ENCODE results near the gene HLA-DMA.

Gene HLA-DMA

DNA sequence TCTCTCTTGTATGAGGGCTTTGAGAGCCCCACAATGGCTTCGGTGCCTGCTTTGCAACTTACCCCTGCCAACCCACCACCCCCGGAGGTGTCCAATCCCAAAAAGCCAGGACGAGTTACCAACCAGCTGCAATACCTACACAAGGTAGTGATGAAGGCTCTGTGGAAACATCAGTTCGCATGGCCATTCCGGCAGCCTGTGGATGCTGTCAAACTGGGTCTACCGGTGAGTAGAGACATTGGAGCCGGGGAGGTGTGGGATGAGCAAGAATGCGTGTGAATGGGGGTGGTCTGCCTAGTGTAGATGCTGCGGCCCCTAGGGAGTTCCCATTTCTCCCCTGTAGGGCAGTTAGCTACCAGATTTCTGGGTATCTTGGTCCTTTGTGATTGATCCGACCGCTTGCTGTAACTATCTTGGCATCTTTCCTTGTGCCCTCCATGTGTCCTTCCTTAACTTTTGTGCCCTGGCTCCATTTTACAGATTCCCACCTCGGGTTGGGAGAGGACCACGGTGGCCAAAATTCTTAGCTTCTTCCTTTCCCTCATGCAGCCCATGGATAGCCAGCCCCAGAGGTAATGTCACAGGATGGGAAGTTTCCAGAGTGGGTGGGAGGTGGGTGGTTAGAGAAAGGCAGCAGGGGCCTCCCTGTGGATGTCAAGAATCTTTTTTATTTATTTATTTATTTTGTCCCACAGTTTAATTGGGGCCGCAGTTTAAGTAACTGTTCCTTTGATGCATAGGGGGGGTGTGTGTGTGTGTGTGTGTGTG is 21.8 kb upstream of the HLA-DMA start:
- no peak for DNase-seq (ENCODE audit: low spot score)

DNA sequence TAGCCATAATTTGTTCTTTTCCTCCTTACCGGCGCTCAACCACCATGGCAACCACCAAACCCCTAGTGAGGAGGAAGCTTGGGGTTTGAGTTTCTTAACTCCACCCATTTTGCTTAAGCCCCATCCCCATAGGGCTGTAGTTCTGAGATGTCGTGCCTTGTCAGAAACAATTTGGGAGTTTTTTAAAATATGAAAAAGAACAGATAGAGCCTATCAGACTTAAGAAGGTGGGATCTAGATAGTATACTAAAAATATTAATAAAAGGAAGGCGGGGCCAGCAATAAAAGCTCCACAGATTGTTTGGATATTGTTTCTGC is 21.1 kb upstream of the HLA-DMA start:
- DNase-seq (ENCODE audit: low spot score) = no peak

DNA sequence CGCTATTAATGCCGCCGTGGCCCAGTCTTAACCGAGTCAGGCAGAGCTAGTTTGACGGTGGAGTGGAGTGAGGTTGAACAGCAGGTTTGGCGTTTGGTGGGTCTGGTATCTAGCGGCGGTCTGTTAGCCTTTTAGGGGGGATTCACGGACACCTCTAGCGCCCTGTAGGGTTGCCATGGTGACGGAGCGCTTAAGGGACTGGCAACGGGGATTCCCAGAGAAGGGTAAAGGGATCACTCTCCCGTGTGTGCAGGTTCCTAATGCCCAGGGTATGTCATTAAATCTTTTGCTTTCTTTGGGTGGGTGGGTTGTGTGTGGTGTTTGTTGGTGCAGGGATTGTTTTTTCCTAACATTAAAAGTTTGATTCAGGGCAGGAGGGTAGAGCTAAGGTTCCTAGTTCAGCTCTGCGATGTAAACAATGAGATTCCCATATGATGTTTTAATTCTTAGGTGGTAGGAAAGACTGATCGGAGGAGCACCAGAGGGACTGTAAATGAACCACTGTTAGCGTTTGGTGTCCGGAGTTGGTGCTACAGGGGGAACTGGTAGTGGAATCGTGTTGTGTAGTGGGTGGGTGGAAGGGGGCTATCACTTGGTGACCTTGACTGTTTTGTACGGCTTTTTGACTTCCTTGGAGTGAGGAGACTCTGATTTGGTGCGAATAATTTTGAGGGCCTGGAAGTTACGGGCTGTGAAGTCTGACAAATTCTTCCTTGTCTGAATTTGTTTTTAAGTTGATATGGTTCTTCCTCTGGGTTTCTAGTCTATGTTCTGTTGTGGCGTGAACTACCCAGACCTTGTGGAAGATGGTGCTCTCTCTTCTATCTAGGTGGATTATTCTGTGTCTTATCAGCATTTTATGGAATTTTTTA is 20.5 kb upstream of the HLA-DMA start:
- DNase-seq (ENCODE audit: low spot score) = no peak

DNA sequence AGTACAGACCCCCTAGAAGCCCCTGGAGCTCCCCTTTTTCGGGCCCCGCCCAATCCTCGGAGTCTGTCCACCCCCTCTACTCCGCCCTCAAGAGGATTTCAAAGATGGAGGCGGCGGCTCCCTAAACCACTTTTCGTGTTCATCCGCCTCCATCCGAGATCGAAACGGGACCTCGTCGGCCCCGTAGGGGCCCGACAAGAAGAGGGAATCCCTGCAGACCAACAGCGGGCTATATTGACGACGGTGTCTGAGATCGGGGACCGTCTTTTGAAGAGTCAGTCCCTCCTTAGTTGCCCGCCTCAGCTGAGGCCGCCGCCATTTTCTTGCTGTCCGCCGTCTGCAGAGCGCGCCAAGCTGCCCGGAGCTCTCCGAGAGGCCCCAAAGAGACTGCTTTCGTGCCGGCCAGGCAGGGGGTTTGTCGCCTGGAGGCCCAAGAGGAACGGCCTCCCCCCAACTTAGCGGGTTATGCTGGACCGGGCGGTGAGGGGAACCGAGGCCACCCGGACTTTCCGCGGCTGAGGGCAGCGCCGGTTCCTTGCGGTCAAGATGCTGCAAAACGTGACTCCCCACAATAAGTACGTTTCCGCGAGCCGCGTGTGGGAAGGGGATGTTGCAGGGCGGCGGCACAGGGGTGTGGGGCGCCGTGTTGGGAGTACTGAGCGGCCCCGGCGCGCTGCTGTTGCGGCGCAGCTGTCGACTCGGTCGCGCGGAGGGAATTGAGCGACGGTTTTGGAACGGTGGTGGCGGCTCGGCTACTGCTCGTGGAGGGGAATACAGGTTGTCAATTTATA is 19.7 kb upstream of the HLA-DMA start:
- DNase-seq (ENCODE audit: low spot score) = no peak

DNA sequence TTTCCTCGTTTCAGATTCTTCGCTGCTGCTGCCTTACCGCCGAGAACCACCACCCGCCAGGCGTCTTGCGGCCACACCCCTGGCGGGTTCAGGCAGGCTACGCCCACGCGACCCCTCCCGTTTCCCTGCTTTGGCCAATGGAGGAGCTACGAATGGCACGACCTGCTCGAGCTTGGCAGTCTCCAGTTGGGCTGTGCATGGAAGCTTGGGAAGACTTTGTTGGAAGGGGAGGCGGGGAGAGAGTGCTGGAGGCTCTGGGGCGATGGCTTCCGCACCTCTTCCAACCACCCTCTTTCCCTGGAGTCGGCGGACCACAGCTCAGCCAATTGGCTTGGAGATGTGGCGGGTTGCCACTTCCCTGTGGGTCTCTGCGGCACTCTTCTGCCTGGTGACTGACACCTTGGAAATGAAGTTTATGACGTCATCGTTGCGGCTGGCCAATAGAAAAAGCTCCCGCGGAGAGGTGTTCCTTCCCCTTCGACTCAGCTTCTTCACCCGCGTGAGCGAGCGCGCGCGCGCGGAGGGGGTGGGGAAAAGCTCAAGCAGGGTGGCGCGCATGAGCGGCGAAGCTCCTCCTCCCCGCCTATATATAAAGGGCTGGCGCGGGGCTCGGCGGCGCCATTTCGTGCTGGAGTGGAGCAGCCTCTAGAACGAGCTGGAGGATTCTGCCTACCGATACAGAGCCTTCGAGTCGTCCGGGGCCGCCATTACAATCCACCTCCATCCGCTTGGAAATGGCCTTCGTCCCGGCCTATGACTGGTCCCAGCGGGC is 18.9 kb upstream of the HLA-DMA start:
- DNase-seq (ENCODE audit: low spot score) = peak; percentile 98

DNA sequence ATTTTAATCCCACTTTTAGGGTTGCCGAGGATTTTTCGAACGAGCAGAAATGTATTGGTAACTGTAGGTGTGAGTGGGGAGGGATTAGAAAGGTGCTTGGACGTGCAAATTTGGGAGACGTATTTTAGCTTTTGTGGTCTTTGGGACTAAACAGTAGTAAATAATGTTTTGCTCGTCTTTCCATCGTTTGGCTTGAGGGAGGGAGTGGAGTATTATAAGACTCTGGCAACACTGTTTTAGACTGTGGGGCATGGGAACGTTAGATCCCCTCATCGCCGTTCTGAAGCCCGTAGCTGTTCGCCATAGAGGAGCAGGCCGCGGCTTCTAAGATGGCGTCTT is 18.3 kb upstream of the HLA-DMA start:
- no peak for DNase-seq (ENCODE audit: low spot score)

DNA sequence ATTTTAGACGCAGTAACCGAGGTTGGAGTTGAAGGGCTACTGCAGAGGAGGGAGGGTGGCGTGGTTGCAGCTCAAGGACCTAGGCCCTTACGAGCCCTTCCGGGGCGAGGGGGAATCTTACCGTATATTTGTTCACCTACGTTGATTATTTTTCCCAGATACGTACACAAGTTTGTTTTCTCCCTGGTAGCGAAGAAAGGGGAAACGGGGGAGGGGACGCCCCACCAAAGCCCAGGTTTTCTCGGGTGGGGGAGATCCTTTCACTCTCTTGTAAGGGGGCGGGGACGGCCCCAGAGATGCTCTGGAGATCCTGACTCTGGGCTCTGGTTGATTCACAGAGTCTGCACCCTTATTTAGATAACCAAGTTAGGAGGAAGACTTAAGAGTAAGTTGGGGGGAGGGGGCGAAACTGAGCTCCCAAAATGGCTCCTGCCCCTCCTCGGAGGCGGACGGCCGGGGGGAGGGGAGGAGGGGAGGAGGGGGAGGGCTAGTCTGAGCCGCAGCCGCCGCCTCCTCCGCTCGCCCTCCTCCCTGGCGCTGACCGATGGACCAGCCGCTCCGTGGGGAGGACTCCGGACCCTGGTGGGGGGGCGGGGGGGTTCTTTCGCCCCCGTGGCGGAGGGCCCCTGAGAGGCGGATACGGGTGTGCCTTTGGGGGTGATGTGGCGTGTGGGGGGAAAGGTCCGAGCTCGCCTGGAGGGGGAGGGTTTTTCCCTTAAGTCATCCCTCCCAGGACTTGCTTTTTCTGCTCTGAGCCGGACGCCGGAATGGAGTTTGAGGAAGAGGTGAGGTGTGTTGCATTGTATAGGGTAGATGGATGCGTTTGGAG is 17.7 kb upstream of the HLA-DMA start:
- peak; percentile 68 for DNase-seq (ENCODE audit: low spot score)

DNA sequence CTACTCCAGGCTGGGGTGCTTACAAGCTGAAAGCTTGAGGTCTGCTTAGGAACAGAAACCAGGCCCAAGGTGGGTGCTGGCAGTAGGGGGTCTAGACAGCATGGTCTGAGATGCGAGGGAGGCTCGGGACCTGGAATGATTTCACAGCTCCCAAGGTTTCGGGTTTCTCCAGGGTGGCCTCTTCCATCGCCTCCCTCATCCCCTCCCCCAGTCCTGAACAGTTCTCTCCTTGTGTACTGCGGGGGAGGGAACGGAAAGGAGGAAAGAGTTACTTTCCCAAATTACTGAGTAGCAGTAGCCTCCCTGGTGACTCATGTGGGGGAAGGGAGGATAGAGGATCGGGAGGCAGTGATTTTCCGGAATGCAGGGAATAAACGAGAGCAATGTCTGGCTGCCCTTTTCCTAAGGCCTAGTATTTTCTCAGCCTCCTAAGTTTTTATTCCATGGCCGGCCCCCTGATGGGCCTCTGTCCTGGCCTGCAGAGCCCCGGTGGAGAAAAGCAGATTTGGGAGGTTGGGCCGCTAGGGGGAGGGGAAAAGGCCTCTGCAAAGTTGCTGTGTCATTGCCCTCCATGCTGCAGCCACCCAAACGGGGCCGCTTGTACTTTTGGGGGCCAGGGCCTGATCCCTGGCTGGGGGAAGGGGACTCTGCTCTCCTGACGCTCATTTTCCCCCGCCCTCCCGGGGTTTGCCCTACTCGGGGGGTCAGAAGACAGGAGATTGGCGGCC is 17.0 kb upstream of the HLA-DMA start:
- peak; percentile 89 for DNase-seq (ENCODE audit: low spot score)

DNA sequence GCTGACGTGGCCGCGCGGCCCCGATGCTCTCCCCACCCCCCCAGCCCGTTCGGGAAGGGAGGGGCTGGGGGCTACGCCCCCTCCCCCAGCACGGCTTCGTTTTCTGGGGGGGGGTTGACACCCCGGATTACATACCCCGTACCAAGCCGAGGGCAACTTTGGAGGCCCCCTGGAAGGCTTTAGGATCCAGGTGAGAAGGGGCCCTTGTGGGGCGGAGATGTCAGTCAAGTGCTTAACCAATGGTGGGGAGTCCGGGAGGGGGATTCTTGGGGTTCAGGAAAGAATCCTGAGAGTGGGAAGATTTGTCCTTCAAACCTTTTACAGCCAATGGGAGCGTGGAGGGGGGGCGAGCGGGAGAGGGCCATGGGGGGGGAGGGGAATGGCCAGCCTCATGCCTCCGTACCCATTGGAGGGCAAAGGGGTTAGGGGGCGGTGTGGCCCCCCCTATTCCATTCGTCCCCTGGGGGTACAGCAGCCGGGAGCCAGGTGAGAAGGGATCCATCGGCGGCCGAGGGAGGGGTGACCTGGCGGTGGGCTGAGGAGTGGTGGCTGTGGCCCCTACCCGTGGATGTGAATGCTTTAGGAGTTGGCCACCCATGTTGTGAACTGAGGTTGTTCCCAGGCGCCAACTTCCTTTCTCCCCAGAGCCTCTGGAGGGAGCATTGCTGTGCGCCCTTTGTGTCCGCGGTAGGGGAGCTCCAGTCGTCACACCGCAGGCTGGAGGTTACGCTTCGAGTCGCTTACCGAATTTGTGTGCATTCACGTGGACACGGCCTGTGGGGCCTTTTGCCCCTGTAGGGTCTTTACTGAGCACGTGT is 16.2 kb upstream of the HLA-DMA start:
- peak; percentile 73 for DNase-seq (ENCODE audit: low spot score)

DNA sequence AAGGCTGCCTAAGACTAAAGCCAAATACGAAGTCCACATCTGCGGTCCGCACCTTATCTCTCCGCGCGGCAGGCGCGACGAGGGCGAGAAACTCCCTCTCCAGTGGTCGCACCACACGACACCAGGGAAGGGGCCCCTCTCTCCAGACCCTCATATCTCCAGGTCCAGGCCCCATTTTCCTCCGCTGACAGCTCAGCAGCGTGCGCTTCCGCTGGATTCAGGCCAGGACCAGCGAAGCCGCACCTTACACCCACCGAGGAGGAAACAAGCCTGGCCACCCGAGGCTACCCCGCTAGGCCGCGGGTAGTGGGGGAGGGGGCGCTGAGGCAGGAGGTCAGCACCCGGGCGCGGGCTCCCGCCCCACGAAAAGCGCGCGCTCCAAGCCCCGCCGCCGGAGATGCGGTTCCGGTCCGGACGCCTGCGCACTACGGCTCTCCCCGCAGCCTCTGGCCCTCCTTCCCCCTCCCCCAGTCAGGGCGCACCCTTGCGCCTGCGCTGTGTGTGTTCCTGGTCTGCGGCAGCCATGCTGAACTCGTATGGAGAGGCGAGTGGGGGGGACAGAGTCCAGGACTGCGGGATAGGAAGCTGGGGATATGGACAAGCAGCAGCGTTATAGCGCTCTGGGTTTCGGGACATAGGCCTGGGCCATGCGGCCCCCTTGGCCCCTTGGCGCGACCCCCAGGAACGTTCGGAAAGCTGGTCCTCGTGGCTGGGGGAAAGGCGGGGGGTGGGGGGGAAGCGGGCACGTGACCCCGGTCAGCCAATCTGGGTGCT is 15.4 kb upstream of the HLA-DMA start, which contains the start of gene BRD2:
TSS of gene BRD2 (plus strand) at position 502 of the 774 bp plus-strand sequence. CDS start 4,305 bp downstream, outside the sequence.
- peak; percentile 89 for DNase-seq (ENCODE audit: low spot score)

DNA sequence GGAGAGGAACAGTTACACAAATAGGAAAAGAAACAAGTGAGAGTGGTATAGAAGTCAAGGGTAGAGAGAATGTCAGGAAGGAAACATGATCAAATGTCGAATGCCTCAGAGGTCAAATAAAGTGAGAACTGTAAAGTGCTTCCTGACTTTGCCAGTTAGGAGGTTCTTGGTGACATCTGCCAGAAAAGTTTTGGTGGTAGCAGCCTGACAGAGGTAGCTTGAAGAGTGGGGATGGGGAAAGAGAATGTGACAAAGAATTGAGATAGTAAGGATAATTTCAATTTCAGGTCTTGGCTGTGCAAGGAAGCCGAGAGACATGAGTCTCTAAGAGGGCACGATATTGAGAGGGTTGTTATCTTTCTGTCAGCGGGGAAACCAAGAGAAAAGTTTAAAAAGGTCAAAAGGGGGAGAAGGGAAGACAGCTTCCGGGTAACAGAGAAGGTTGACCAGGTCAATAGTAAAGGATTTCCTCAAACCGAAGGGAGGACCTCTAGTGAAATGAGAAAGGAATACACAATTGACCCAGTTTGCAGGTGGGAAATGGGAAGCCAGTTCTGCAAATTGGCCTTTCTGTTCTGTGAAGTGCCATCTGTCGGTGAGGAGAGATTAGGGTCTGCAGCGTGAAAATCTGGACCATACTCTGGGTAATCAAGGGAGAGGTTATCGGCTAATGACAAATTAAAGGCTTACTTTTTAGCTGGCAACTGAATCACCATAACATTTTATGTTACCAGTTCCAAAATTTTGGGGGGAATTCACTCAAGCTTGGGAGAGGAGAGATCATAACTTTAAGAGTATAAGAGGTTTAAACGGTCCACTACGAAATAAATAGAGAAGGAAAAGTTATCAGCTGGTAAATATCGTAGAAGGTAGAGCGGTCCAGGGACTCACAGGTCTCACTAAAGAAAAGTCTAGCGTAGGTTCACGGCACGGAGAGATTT is 14.5 kb upstream of the HLA-DMA start:
- DNase-seq (ENCODE audit: low spot score) = peak; percentile 66

DNA sequence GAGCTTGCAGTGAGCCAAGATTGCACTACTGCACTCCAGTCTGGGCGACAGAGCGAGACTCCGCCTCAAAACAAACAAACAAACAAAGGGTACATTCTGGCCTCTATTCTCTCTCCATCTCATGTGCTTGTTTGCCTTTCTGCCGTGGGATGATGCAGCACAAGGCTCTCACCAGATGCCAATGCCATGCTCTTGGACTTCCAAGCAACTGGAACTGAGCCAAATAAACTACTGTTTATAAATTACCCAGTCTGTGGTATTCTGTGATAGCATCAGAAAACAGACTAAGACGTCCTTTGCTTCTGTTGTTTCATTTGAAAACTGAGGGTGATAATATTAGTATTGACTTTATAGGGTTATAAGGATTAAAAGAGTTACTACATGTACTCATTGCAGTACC is 11.9 kb upstream of the HLA-DMA start:
- DNase-seq (ENCODE audit: low spot score) = no peak

DNA sequence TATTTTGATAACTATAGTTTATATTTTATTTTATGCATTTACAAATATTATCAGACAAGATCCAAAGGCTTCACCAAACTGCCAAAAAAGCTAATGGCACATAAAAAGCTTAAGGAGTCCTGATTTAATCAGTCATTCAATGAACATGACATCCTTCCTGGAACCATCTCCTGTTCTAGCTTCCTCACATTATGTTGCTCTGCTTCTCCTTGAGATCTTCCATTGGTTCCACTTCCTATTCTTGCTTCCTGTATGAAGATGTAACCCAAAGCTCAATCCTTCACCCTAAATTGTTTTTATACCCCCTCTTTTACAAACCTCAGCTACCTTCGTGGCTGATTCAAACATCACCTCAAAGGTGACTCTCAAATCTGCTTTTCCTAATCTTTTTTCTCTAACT is 11.0 kb upstream of the HLA-DMA start:
- DNase-seq (ENCODE audit: low spot score) = no peak

DNA sequence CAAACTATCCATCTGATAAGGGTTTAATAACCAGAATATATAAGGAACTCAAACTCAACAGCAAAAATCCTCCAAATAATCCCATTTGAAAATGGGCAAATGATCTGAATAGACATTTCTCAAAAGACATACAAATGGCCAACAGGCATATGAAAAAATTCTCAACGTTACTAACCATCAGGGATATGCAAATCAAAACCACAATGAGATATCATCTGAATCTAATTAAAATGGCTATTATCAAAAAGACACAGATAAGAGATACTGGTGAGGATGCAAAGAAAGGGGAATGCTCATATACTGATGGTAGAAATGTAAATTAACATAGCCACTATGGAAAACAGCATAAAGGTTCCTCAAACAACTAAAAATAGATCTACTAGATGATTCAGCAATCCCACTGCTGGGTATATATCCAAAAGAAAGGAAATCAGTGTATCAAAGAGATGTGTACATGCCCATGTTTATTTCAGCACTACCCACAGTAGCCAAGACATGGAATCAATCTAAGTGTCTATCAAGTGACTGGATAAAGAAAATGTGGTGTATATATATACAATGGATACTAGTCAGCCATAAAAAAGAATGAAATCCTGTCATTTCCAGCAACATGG is 9.4 kb upstream of the HLA-DMA start:
- DNase-seq (ENCODE audit: low spot score) = no peak

DNA sequence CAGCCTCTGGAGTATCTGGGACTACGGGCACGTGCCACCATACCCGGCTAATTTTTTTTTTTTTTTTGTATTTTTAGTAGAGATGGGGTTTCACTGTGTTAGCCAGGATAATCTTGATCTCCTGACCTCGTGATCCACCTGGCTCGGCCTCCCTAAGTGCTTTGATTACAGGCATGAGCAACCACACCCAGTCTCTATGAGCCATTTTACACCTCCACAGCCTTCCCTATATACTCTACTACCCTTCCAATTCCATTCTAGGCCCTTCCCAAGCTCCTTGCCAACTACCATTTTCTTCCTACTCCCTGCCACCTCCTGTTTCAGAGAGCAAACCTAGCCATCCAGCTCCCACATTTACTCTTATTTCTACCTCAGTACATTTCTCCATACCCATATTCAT is 7.7 kb upstream of the HLA-DMA start:
- DNase-seq (ENCODE audit: low spot score) = no peak

DNA sequence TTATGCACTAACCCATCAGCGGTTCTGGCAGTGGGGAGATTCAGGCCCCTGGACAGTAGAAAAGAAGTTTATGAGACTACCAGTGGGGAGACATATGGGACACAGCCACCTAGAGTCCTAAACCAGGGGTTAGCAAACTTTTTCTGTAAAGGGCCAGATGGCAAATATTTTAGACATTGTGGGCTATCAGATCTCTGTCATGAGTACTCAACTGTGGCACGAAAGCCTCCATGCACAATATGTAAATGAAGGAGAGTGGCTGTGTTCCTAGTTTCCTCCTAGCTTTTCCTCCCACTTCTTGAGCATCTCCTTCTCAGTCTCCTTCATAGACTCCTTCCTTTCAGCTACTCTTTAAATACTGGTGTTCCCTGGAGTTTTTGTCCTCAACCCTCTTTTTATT is 3.3 kb upstream of the HLA-DMA start:
- DNase-seq (ENCODE audit: low spot score) = no peak

Data from SW480 (cell line).